ENCODE measurements around the gene TFF1. TPM values are rescaled to one million over a fixed set of nuclear protein-coding genes. Genes with fewer than 3 reads are reported as not detected.

TFF1 gene
- total and polyA plus RNA-seq, 4 experiments from 2014 or later = not detected

DNA sequence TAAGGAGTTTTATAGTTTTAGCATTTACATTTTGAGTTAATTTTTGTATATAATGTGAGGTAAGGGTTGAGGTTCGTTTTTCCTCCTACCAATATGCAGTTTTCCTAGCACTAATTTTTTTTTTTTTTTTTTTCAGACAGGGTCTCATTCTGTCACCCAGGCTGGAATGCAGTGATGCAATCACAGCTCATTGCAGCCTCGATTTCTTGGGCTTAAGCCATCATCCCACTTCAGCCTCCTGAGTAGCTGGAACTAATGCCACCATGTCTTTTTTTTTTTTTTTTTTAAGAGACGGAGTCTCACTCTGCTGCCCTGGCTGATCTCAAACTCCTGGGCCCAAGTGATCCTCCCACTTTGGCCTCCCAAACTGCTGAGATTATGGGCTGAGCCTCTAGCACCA, 34.8 kb upstream of the TFF1 start:
- Histone ChIP-seq H3K9me3 (ENCODE audit: control insufficient read depth in 1 of 2, low read length in 2 of 2) (no peaks in the 10 kb centered on the region), H3K27me3 (ENCODE audit: insufficient read depth, low read length) (no peaks in the 10 kb centered on the region), H3K4me3 (ENCODE audit: low read length in 2 of 2) (no peak overlapping the region), H3K36me3 (ENCODE audit: insufficient read depth, low read length) (no peaks in the 10 kb centered on the region), H3K27ac (ENCODE audit: low read depth, low read length) (peak overlapping the region; percentile 44), H3K4me1 (ENCODE audit: insufficient read depth, low read length) (peaks cover 57% of the 10 kb centered on the region)
- Mint-ChIP-seq H3K27ac (peak overlapping the region in 6 of 7 donors; percentile 30 to 94 (median 90)), H3K4me1 (peaks cover 41 to 79% (median 55%) of the 10 kb centered on the region in 4 donors), H3K27me3 (no peaks in the 10 kb centered on the region), H3K9me3 (peaks cover 0 to 8% (median 6%) of the 10 kb centered on the region in 8 donors), H3K36me3 (peaks cover 4 to 12% of the 10 kb centered on the region in 2 donors), H3K4me3 (peak overlapping the region in 2 of 8 donors; percentile 39 to 65)
- intact Hi-C loops (cut with micrococcal nuclease) = loop anchor here (2.0 to 10.0 kb wide), 2 partner anchors 14 to 166 kb away; no protein-coding TSS in a partner anchor
- POLR2A ChIA-PET (ENCODE audit: partially characterized antibody) = interaction anchor here (0.6 to 21.1 kb wide), 5 partner anchors 9 to 1103 kb away, joined by 3 to 604 read pairs (median 4); no protein-coding TSS in a partner anchor
- CTCF ChIA-PET (ENCODE audit: partially characterized antibody) = interaction anchor here (1.3 to 1.9 kb wide), 4 partner anchors 9 to 49 kb away, joined by 3 to 4 read pairs (median 4); no protein-coding TSS in a partner anchor
- no peak for DNase-seq

DNA sequence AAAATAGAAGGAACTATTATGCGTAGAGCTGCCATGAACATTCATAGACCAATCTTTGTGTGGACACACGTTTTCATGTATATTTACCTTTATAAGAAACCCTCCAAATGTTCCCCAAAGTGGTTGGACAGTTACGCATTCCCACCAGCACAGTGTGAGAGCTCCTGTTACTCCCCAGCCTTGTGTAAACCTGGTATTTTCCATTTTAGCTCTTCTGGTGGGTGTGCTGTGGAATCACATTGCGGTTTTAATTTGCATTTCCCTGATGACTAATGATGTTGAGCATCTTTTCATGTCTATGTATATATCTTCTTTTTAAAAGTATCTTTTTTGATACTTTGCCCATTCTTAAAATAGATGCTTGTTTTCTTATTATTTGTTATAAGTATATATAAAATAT, 34.2 kb upstream of the TFF1 start:
- no peaks in the 10 kb centered on the region for H3K27me3 ChIP-seq (ENCODE audit: insufficient read depth, low read length)

DNA sequence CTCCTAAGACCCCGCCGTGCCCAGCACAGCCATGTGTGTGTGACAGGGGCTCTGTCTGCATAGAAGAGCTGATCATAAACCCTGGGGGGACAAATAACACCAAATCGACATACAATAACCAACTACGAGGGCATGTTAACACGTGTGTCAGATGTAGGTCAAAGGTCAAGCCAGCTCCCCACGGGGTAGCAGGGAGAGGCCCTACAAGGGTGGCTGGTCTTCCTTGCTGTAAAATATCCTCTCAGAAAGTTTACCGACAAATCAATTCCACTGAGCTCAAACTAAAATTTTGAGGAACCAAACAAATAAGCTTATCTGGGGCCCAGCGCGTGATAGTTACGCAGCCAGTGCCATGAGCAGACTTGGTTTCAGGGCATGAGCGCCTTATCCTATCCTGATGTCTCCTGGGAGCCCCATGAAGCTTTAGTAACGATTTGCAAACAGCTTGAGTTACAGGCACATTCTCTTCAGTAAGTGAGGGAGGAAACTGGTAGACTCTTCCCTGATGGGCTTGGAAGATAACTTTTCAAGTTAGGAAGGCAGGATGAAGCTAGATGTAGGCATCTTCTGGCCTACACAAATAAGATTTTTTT, 32.2 kb upstream of the TFF1 start:
- ChIA-PET POLR2A (ENCODE audit: partially characterized antibody) (interaction anchor here (0.9 to 21.1 kb wide), 5 partner anchors 10 to 60 kb away, joined by 3 to 604 read pairs (median 4); no protein-coding TSS in a partner anchor), CTCF (ENCODE audit: partially characterized antibody) (interaction anchor here (0.7 to 1.8 kb wide), 9 partner anchors 11 to 61 kb away, joined by 3 to 8 read pairs (median 3); no protein-coding TSS in a partner anchor)
- Mint-ChIP-seq H3K36me3 (peaks cover under 1 to 4% of the 10 kb centered on the region in 2 donors), H3K27ac (peak overlapping the region in 5 of 7 donors; percentile 43 to 86 (median 74)), H3K9me3 (peaks cover 0 to 8% (median 6%) of the 10 kb centered on the region in 8 donors), H3K4me3 (peak overlapping the region in 4 of 8 donors; percentile 17 to 46 (median 36)), H3K4me1 (peaks cover 39 to 77% (median 51%) of the 10 kb centered on the region in 4 donors), H3K27me3 (no peaks in the 10 kb centered on the region)
- Histone ChIP-seq H3K36me3 (ENCODE audit: insufficient read depth, low read length) (no peaks in the 10 kb centered on the region), H3K9me3 (ENCODE audit: control insufficient read depth in 1 of 2, low read length in 2 of 2) (no peaks in the 10 kb centered on the region), H3K27ac (ENCODE audit: low read depth, low read length) (no peak overlapping the region), H3K4me3 (ENCODE audit: low read length in 2 of 2) (no peak overlapping the region), H3K4me1 (ENCODE audit: insufficient read depth, low read length) (peaks cover 59% of the 10 kb centered on the region), H3K27me3 (ENCODE audit: insufficient read depth, low read length) (no peaks in the 10 kb centered on the region)
- no peak for DNase-seq
- intact Hi-C loops (cut with micrococcal nuclease) = no loop called here

More for the DNA sequence above, 34.2 kb upstream of the TFF1 start:
- H3K36me3 Mint-ChIP-seq = peaks cover 4 to 9% of the 10 kb centered on the region in 2 donors
- ChIA-PET POLR2A (ENCODE audit: partially characterized antibody) (interaction anchor here (0.6 to 21.1 kb wide), 2 partner anchors 22 to 1102 kb away, joined by 3 to 604 read pairs; no protein-coding TSS in a partner anchor), CTCF (ENCODE audit: partially characterized antibody) (interaction anchor here (1.3 to 1.9 kb wide), 4 partner anchors 10 to 49 kb away, joined by 3 to 4 read pairs (median 4); no protein-coding TSS in a partner anchor)
- H3K27ac Mint-ChIP-seq = peak overlapping the region; percentile 42 to 92 (median 77)
- DNase-seq = peak in 1 of 5 donors; percentile 61
- peak overlapping the region in 5 of 8 donors; percentile 19 to 71 (median 53) for H3K4me3 Mint-ChIP-seq
- H3K4me1 Mint-ChIP-seq = peaks cover 40 to 81% (median 52%) of the 10 kb centered on the region in 4 donors
- Histone ChIP-seq H3K27ac (ENCODE audit: low read depth, low read length) (no peak overlapping the region), H3K4me3 (ENCODE audit: low read length in 2 of 2) (no peak overlapping the region), H3K36me3 (ENCODE audit: insufficient read depth, low read length) (no peaks in the 10 kb centered on the region), H3K4me1 (ENCODE audit: insufficient read depth, low read length) (peaks cover 57% of the 10 kb centered on the region), H3K9me3 (ENCODE audit: control insufficient read depth in 1 of 2, low read length in 2 of 2) (no peaks in the 10 kb centered on the region)
- intact Hi-C loops (cut with micrococcal nuclease) = loop anchor here (2.0 to 10.0 kb wide), 2 partner anchors 14 to 166 kb away; no protein-coding TSS in a partner anchor
- H3K27me3 Mint-ChIP-seq = no peaks in the 10 kb centered on the region
- H3K9me3 Mint-ChIP-seq = peaks cover 0 to 8% (median 6%) of the 10 kb centered on the region in 8 donors

DNA sequence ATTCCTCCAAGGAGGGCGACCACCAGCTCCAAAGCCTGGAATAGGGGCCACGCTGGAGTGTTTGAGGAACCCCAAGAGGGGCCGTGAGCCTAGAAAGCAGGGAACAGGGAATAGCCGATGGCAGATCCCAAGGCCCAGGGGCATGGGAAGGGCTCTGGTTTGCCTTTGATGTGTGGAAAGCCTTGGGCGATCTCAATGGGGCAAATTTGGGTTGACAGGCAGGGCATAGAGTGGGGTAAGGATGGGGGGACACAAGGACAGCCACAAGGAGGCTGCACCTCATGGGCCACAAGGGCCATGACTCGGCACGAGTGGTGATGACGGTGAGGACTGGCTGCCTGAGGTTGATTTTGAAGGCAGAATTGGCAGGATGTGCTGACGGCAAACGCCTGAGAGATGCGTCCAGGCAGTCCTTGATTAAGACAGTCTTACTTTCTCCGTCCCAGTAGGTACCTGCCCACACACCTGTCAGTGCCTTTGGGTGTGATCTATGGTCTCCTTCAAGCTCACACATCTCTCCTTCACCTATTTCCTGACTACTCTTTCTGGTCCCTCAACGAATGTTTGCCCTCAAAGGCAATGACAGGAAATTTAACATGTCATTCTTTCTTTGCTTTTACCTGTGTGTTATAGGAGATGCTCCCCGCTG, 31.5 kb upstream of the TFF1 start:
- intact Hi-C loops (cut with micrococcal nuclease) = no loop called here
- H3K27ac ChIP-seq (ENCODE audit: low read depth, low read length) = no peak overlapping the region
- H3K9me3 ChIP-seq (ENCODE audit: control insufficient read depth in 1 of 2, low read length in 2 of 2) = no peaks in the 10 kb centered on the region
- H3K4me3 ChIP-seq (ENCODE audit: low read length in 2 of 2) = no peak overlapping the region
- peaks cover 59% of the 10 kb centered on the region for H3K4me1 ChIP-seq (ENCODE audit: insufficient read depth, low read length)
- Mint-ChIP-seq H3K36me3 (peaks cover 0 to 4% of the 10 kb centered on the region in 2 donors), H3K27me3 (no peaks in the 10 kb centered on the region), H3K4me3 (peak overlapping the region in 4 of 8 donors; percentile 17 to 46 (median 32)), H3K9me3 (peaks cover 0 to 8% (median 6%) of the 10 kb centered on the region in 8 donors), H3K4me1 (peaks cover 42 to 77% (median 53%) of the 10 kb centered on the region in 4 donors), H3K27ac (peak overlapping the region in 6 of 7 donors; percentile 17 to 86 (median 58))
- no peaks in the 10 kb centered on the region for H3K27me3 ChIP-seq (ENCODE audit: insufficient read depth, low read length)
- H3K36me3 ChIP-seq (ENCODE audit: insufficient read depth, low read length) = no peaks in the 10 kb centered on the region
- no peak for DNase-seq
- CTCF ChIA-PET (ENCODE audit: partially characterized antibody) = interaction anchor here (1.0 to 1.8 kb wide), 4 partner anchors 16 to 61 kb away, joined by 3 to 8 read pairs (median 4); no protein-coding TSS in a partner anchor
- POLR2A ChIA-PET (ENCODE audit: partially characterized antibody) = interaction anchor here (2.8 to 21.1 kb wide), 2 partner anchors 9 to 25 kb away, joined by 11 to 604 read pairs; no protein-coding TSS in a partner anchor

DNA sequence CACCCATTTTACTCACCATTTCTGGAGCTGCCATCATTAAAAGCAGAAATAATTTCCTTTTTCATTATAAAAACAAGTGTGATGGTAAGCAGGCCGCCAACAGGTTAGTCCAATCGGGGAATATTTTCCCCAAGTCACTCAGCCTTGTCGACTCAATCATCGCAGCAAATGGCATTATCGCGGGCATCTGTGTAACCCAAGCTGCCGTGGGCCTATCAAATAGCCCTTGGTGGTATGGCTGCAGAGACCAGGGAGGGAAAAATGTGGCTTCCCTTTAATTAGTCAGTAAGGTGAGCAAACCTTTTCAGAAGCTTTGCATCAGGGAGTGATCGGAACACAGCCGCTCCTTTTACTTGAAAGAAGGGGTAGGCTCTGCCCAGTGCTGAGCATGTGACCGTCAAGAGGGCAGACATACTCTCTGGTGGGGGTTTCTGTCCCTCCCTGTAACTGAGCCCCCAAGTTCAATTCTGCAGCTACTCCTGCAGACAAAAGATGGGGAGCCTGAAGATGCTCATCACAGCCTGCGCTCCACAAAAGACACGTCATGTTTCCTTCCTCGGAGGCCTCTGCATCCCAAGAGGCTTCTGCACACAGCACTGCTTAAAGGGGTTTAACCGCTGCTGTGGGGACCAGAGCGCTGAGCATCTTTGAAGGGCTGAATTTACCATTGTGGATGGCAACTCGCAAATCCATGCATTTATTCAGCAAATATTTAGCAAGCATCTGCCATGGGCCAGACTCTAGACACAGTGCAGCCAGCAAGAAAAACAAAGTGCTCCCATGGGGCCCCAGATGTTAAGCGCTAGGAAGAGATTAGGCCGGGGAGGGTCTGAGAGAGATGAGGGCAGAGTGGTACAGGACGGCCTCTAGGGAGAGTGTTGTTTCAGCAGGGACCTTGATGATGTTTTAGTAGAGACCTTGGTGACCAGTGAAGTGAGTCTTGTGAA, 30.7 kb upstream of the TFF1 start:
- H3K4me3 ChIP-seq (ENCODE audit: low read length in 2 of 2) = no peak overlapping the region
- peak overlapping the region in 5 of 7 donors; percentile 11 to 86 (median 59) for H3K27ac Mint-ChIP-seq
- POLR2A ChIA-PET (ENCODE audit: partially characterized antibody) = interaction anchor here (2.8 to 21.1 kb wide), 2 partner anchors 8 to 26 kb away, joined by 11 to 604 read pairs; no protein-coding TSS in a partner anchor
- peaks cover 41 to 77% (median 52%) of the 10 kb centered on the region in 4 donors for H3K4me1 Mint-ChIP-seq
- H3K36me3 ChIP-seq (ENCODE audit: insufficient read depth, low read length) = no peaks in the 10 kb centered on the region
- H3K4me3 Mint-ChIP-seq = peak overlapping the region in 4 of 8 donors; percentile 7 to 31 (median 17)
- H3K4me1 ChIP-seq (ENCODE audit: insufficient read depth, low read length) = peaks cover 57% of the 10 kb centered on the region
- intact Hi-C loops (cut with micrococcal nuclease) = no loop called here
- H3K9me3 Mint-ChIP-seq = peaks cover 0 to 8% (median 6%) of the 10 kb centered on the region in 8 donors
- CTCF ChIA-PET (ENCODE audit: partially characterized antibody) = no interaction called here
- no peak overlapping the region for H3K27ac ChIP-seq (ENCODE audit: low read depth, low read length)
- no peak for DNase-seq
- H3K9me3 ChIP-seq (ENCODE audit: control insufficient read depth in 1 of 2, low read length in 2 of 2) = no peaks in the 10 kb centered on the region
- H3K27me3 Mint-ChIP-seq = no peaks in the 10 kb centered on the region
- peaks cover 0 to 4% of the 10 kb centered on the region in 2 donors for H3K36me3 Mint-ChIP-seq
- no peaks in the 10 kb centered on the region for H3K27me3 ChIP-seq (ENCODE audit: insufficient read depth, low read length)

DNA sequence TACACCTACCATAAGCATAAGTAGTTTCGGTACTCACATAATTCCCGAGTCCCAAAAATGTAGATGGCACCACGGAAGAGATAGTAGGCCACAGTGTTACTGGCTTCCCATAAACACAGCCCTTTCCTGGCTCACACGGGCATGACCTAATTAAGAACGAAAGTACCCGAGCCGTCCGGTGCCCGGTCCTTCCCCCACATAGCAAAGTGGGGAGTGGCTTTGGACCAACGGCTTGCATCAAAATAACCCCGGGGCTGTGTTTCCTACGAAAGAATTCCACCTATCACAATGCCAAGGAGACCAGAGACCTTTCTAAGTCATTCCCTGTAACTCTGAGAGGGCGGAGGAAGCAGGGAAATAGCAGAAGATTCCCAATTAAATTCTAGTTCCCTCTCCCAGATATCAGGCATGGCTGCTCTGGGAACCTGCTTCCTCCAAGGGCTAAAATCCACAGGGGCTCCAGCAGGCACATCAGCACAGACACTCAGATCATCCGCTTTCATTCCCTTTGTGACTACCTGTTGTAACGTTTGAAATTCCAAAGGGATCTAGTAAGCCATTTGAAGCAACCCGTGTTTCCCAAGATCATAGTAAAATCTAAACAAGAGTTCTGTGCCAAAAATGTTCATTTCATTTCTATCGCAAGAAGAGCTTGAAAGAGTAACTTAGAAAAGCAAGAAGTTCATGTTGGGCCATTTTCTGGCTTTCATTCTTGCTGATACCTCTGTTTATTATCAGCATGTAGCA, 29.7 kb upstream of the TFF1 start, which contains the start of gene TMPRSS3:
TSS of gene TMPRSS3 (minus strand) at position 148 of the 747 bp plus-strand sequence. CDS start 635 bp downstream, outside the sequence.
- Histone ChIP-seq H3K4me3 (ENCODE audit: low read length in 2 of 2) (no peak within 1 kb of the TSS), H3K9me3 (ENCODE audit: control insufficient read depth in 1 of 2, low read length in 2 of 2) (no peaks in the 10 kb centered on the region), H3K27me3 (ENCODE audit: insufficient read depth, low read length) (no peaks in the 10 kb centered on the region), H3K4me1 (ENCODE audit: insufficient read depth, low read length) (peaks cover 47% of the 10 kb centered on the region), H3K27ac (ENCODE audit: low read depth, low read length) (no peak within 1 kb of the TSS), H3K36me3 (ENCODE audit: insufficient read depth, low read length) (no peaks in the 10 kb centered on the region)
- ChIA-PET CTCF (ENCODE audit: partially characterized antibody) (no interaction called here), POLR2A (ENCODE audit: partially characterized antibody) (interaction anchor here (21.1 kb wide), 1 partner anchor 27 kb away, joined by 604 read pairs; no protein-coding TSS in a partner anchor)
- Mint-ChIP-seq H3K4me3 (peak within 1 kb of the TSS in 5 of 8 donors; percentile 18 to 50 (median 46)), H3K27me3 (no peaks in the 10 kb centered on the region), H3K36me3 (no peaks in the 10 kb centered on the region), H3K9me3 (peaks cover 0 to 1% (median 0%) of the 10 kb centered on the region in 8 donors), H3K4me1 (peaks cover 34 to 77% (median 49%) of the 10 kb centered on the region in 4 donors), H3K27ac (peak within 1 kb of the TSS in 6 of 7 donors; percentile 43 to 78 (median 67))
- no peak for DNase-seq
- intact Hi-C loops (cut with micrococcal nuclease) = no loop called here

Measured in CD4-positive, alpha-beta memory T cell (primary cell).